ENCODE measurements around the gene LCTL.
"Not testable (repeated sequence)": the region's sequence is repeated elsewhere in the genome, so short reads cannot be mapped to it uniquely, and the experiment has no call there.

Gene LCTL

GRCh38 chr15:66591322-66591862 is 25.6 kb upstream of the LCTL start:
- no peak for DNase-seq (ENCODE audit: low read depth)

DNA sequence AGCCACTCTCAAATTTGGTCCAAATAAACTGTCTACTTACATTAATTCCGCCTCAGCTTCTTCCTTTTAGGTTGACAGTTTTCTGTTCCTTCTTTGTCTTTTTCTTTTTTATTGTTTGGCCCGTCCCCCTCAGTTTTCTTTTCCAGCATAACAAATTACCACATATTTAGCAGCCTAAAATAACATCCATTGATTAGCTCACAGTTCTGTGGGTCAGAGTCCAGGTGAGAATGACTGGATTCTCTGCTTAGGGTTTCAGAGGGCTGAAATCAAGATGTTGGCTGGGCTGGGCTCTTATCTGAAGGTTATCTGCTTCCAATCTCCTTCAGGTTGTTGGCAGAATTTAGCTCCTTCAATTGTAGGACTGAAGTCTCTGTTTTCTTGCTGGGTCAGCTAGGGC is 24.6 kb upstream of the LCTL start:
- no peak for DNase-seq (ENCODE audit: low read depth)

GRCh38 chr15:66589429-66589828 is 23.6 kb upstream of the LCTL start:
- DNase-seq (ENCODE audit: low read depth): not testable (repeated sequence)

DNA sequence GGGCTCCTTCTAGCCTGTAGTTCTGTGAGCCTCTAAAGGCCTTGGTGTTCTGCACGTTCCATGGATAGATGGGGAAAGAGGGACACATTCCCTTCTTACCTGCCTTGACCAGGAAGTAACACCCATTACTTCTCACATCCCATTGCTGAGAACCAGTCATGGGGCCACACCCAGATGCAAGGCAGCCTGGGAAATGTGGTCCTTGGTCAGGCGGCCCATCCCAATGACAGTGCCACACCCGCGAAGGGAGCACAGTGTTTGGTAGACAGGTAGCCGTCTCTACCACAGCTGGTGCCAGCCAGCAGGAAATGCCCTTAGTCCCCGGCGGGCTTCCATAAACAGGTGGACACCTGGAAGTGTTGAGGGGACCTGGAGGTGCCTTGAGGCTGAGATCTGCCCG is 23.2 kb upstream of the LCTL start:
- no peak for DNase-seq (ENCODE audit: low read depth)

- DNase-seq (ENCODE audit: low read depth): no peak
Measured at GRCh38 chr15:66588537-66588936, 22.7 kb upstream of the LCTL start.

- DNase-seq (ENCODE audit: low read depth): no peak
Measured at GRCh38 chr15:66587749-66588148, 22.0 kb upstream of the LCTL start.

GRCh38 chr15:66587020-66587419 is 21.2 kb upstream of the LCTL start:
- DNase-seq (ENCODE audit: low read depth): no peak

- DNase-seq (ENCODE audit: low read depth): no peak
Measured at GRCh38 chr15:66586155-66586976, 20.6 kb upstream of the LCTL start.

DNA sequence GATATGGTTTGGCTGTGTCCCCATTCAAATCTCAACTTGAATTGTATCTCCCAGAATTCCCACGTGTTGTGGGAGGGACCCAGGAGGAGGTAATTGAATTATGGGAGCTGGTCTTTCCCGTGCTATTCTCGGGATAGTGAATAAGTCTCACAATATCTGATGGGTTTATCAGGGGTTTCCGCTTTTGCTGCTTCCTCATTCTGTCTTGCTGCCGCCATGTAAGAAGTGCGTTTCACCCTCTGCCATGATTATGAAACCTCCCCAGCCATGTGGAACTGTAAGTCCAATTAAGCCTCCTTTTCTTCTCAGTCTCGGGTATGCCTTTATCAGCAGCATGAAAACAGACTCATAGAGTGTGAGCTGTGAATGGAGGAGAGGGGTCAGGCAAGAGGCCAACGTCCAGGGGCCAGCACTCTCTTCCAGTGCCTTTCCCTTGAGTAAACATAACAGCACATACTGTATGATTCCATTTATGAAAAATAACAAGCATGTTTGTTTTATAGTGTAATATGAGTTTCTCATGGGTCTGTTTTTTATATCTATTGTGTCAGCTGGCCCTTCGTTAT is 16.3 kb upstream of the LCTL start:
- no peak for DNase-seq (ENCODE audit: low read depth)

DNA sequence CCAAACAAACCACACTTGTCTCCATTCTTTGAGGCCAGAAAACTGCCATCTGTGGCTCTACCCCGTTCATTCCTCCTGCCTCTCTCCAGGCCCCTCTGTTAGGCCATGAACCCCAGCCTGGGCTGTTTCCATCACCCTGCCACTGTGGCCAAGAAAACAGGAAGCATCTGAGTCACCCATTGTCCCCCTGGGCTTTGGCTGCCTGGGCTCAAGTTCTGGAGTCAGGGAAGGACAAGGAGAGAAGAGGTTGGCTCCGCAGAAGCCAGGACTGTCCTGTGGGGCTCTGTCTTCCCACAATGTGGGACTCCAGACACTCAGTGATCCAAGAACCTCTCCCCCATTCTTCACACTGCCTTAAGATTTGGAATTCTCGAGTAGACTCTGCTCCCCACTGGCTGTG is 14.8 kb upstream of the LCTL start:
- no peak for DNase-seq (ENCODE audit: low read depth)

GRCh38 chr15:66578286-66578875 is 12.6 kb upstream of the LCTL start:
- DNase-seq (ENCODE audit: low read depth): no peak

DNA sequence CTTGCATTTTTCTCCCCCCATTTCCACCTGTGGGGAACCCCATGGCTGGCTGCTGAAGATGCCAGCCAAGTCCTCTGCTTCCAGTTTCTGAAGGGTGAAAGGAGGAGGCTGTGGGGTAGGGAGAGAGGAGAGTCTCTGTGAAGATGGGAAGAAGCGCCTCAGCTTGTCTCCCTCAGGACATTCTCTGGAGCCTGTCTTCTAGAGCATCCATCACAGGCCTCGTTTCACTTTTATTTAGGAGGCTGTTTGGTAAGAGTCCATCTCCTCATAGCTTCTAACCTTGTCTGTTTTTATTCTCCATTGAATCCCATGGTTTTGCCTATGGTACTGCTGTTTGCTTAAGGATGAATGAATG is 8.8 kb upstream of the LCTL start:
- no peak for DNase-seq (ENCODE audit: low read depth)

- no peak for DNase-seq (ENCODE audit: low read depth)
Measured at GRCh38 chr15:66573719-66574595, 8.2 kb upstream of the LCTL start.

DNA sequence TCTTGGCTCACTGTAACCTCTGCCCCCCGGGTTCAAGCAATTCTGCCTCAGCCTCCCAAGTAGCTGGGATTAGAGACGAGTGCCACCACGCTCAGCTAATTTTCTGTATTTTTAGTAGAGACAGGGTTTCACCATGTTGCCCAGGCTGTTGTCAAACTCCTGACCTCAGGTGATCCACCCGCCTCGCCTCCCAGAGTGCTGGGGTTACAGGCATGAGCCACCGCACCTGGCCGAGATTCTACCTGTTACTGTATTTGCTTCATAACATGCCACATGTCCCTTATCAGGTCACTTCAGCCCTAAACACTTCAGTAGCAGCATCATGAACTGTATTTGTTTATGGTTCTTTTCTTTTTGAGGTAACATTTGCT is 7.5 kb upstream of the LCTL start:
- DNase-seq (ENCODE audit: low read depth): no peak

DNA sequence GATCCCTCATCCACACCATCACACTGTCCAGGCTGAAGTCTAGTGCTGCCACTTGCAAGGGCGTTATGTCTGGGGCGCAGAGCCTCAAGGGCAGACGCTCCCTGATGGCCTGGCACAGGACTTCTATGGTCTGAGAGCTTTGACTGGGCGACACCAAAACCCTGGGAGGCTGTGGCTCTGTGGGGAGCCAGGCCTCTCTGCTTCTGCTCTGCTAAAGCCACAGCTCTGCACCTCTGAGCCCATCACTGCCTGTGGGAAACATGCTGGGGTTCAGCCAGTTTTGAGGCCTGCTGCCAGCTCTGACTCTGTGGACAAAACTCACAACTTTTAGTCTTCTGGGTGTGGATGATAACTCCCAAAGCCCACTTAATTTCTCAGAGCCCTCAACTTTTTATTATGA is 6.3 kb upstream of the LCTL start:
- DNase-seq (ENCODE audit: low read depth): no peak

DNA sequence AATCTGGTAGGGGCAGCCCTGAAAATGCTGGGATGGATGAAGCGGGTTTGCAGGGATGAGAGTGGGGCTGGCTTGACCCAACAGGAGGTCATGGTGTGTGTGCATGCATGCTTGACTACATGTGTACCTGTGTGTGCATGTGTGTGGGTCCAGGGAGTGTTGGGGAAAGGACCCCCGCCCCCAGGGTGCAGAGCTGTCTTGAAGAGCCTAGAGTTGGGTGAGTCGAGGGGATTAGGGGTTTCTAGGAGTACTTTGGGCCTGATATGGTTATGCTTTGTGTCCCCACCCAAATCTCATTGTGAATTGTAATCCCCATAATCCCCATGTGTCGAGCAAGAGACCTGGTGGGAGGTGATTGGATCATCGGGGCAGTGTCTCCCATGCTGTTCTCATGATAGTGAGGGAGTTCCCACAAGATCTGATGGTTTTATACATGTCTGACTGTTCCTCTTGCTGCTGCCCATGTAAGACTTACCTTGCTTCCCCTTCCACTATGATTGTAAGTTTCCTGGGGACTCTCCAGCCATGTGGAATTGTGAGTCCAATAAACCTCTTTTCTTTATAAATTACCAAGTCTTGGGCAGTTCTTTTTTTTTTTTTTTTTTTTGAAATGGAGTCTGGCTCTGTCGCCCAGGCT is 5.2 kb upstream of the LCTL start:
- no peak for DNase-seq (ENCODE audit: low read depth)

DNA sequence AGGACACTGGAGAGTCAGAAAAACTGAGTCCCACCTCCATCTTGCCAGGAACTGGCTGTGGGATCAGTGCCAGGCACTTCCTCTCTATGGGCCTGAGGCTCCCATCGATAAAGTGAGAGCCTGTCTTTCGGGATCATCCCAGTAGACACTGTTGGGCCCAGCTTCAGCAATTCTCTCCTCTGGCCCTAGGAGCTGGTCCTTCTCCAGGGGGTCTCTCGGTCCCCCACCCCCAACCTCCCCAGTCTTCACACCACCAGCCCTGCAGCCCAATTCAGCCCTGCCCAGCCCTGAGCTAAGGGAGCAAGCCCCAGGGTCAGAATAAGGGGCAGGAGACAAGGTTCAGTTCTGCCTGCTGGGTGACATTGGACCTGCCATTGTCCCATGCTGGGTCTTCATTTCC is 4.5 kb upstream of the LCTL start:
- DNase-seq (ENCODE audit: low read depth): no peak

DNA sequence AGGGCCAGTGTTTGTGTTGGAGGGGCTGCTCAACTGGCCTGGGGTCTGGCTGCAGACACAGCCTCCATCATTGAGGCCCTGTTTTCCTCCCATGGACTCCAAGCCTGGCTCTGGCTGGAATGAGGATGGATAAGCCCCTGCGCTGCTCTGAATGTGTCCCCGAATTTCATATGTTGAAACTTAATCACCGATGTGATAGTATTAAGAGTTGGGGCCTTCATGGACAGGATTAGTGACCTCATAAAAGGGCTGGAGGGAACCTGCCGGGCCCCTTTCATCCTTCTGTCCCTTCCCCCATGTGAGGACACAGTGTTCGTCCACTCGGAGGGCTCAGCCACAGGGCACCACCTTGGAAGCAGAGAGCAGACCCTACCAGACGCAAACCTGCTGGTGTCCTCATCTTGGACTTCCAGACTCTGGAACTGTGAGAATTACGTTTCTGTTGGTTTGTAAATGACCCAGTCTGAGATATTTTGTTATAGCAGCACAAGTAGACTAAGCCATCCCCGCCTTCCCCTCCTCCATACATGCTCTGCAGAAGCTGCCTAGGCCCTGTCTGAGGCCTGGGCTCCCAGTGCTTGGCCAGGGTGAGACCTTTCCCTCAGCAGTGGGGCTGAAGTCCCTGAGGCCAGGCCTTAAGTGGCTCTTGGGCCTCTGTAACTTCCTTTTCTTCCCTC is 3.8 kb upstream of the LCTL start:
- DNase-seq (ENCODE audit: low read depth): no peak

- DNase-seq (ENCODE audit: low read depth): no peak
Measured at GRCh38 chr15:66567897-66568296, 2.1 kb upstream of the LCTL start.

DNA sequence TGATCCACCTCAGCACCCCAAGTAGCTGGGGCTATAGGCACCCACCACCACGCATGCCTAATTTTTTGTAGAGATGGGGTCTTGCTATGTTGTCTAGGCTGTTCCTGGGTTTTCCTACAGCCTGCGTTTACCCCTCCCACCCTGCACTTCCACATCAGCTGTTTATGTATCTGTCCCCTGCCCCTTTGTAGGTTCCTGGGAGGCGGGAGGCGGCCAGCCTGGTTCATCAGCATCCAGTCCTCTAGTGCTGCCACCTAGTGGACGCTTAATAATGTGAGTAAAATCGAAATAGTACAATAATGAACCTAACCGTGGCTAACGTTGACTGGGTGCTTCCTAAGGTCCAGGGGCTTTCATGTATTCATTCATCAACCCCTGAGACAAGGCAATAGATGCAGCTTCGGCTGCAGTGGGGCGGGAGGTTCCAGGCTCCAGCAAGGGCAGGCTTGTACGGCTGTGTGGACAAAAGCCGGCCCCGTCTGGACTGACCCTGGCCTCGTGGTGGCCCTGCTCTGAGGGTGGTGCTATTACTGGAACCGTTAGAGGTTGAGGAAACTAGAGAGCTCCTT is 1.2 kb upstream of the LCTL start:
- DNase-seq (ENCODE audit: low read depth): peak; percentile 14

GRCh38 chr15:66565141-66565641 is 607 bp downstream of the LCTL start:
- no peak for DNase-seq (ENCODE audit: low read depth)
